CD4-positive, alpha-beta T cell treated with Interleukin-12 subunit alpha and Interleukin-12 subunit beta, for 1 hour (primary cell): ENCODE measurements around the gene JAG1.

Experiments
- DNase-seq: peaks from one replicate; pipeline ENCODE4 v3.0.0-alpha.2; 2020

The JAG1 gene

GRCh38 chr20:10699489-10699888, 25.7 kb upstream of the JAG1 start:
- no peak for DNase-seq

- no peak for DNase-seq
Observed at GRCh38 chr20:10696650-10697049, 22.9 kb upstream of the JAG1 start.

- no peak for DNase-seq
Observed at GRCh38 chr20:10689385-10689784, 15.6 kb upstream of the JAG1 start.

DNA sequence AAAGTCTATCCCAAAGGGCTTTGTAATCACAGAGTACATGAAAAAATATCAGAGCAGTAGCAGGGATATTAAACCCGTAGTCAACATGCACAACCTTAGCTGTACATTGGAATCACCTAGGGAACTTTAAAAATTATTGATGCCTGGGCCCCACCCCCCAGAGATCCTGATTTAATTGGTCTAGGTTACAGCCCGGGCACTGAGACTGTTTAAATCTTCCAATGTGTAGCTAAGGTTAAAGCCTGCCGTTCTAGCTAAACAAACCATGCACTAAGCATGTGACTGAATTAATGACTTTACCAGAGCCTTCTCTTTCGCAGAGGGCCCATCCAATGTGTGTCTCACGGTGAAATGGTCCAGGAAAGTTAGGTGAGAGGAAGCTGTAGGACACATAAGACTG, 14.1 kb upstream of the JAG1 start:
- DNase-seq, result no peak

DNA sequence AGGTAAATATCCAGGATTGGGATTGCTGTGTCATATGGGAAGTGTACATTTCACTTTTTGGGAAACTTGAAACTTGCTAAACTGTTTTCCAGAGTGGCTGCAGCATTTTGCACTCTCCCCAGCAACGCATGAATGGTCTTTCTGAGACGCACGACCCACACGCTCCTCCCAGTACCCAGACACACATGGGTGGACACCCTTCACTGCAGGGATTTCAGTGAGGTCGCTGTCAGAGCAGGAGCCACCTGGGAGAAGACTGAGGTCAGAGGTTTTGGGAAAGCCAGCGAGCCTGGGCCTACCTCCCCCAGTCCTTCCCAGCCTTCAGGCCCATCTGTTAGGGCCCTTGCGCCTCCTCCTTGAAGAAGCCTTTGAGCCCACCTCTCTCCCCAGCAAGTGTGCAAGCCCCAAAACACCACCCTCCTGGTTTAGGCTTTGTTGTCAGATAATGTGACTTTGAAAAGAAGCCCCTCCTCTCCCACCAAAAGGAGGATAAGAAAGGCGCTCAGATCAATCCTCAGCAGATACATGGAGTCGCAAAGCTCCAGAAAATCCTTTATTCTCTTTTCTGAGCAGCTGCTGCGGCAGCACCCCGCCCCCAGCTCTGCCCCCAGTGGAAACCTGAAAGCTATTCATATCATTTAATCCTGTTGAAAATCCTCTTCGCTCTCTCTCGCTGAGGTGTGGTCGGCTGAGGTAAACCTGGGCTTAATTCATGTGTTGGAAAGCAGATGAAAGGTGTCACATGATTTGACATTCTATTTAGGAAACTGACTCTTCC, 12.7 kb upstream of the JAG1 start:
- DNase-seq, result no peak

DNA sequence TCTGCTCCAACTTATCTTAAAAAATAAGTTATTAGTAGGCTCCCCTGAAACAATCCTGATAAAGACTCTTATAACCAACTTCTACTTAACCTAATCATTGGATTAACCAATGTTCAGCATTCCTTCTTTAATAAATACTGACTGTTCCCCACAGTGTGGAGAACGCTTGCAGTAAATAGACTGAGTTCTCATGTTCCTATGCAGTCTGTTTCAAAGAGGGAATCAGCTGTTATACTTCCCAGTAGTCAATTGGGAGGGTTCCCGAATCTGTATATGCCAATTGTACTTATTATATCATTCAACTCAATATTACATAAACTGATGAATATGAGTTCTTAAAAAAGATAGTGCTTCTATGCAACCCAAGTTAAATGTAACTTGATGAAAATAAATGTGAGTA, 9.7 kb upstream of the JAG1 start:
- no peak for DNase-seq

DNA sequence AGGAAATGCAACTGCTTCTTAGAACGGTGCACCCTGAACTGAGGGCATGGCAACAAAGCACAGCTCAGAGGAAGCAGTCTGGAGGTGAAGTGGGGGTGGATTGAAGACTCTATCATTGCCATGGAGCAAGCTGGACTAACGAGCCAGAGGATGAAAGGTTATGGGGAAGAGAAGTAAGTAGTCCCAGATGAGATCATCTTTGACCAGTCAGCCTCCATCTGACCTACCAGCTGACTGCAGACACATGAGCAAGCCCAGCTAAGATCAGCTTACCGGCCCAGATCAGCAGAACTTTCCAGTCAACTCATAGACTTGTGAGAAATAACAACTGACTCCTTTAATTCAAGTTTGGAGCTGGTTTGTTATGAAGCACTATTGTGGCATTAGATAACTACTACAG, 9.1 kb upstream of the JAG1 start:
- no peak for DNase-seq

DNA sequence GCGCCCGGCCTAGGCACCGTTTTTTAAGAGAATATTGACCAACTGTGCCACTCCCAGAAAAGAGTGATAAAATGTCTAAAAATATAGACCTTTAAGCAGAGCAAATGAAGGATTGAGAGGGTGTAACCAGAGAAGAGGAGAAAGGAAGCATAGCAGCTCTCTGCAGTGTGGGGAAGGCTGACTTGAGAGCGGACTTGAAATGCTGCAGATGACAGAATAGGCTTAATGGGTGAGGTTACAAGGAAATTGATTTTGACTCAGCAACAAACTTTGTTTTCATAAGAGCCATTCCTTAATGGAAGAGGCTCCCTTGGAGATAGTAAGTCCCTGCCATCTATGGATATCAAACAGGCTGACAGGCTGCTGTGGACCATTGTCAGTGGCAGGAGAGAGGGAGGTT, 7.7 kb upstream of the JAG1 start:
- DNase-seq, result no peak

- DNase-seq, result no peak
Observed at GRCh38 chr20:10680571-10680970, 6.8 kb upstream of the JAG1 start.

DNA sequence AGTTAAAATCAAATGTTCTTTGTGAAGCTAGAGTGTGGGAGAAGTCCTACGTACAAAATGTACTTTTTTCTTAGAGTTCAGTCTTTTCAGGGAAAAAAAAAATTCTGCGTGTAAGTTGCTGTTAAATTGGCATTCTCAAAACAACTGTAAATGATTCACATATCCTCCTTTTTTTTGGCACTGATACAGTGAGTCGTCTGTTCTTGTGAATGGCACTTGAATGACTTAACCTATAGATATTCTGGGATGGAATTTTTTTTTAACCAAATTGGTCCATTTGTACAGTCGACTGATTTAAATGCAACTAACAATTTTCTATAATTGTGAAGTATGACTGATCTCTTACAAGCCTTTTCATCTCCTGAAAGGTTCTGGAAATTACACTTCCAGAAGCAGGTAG, 5.5 kb upstream of the JAG1 start:
- no peak for DNase-seq

GRCh38 chr20:10676518-10676917, 2.7 kb upstream of the JAG1 start:
- DNase-seq, result peak; percentile 3

DNA sequence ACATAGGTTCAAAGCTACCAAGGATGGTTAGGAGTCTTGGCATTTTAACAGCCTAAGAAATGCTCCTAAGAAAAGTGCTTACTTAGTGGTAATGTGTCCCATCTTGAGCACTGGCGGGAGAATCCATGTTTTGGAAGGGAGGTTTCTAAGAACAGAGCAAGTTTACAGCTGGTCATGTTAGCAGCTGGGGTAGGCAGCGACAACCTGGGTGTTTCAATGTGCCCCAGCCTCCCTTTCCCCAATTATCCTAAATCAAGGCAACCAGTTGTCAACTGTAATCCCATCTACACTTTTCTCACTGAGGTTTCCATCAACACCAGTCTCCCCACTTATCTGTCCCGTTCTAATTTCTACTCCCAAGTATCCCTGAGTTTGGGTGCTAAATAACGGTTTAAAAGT, 1.6 kb upstream of the JAG1 start:
- DNase-seq, result no peak

- DNase-seq, result peak; percentile 24
Observed at GRCh38 chr20:10674684-10675449, 1.1 kb upstream of the JAG1 start.

- DNase-seq, result no peak
Observed at GRCh38 chr20:10673176-10673841, 490 bp downstream of the JAG1 start.

GRCh38 chr20:10672624-10673127, 1.1 kb downstream of the JAG1 start:
- peak; percentile 21 for DNase-seq

DNA sequence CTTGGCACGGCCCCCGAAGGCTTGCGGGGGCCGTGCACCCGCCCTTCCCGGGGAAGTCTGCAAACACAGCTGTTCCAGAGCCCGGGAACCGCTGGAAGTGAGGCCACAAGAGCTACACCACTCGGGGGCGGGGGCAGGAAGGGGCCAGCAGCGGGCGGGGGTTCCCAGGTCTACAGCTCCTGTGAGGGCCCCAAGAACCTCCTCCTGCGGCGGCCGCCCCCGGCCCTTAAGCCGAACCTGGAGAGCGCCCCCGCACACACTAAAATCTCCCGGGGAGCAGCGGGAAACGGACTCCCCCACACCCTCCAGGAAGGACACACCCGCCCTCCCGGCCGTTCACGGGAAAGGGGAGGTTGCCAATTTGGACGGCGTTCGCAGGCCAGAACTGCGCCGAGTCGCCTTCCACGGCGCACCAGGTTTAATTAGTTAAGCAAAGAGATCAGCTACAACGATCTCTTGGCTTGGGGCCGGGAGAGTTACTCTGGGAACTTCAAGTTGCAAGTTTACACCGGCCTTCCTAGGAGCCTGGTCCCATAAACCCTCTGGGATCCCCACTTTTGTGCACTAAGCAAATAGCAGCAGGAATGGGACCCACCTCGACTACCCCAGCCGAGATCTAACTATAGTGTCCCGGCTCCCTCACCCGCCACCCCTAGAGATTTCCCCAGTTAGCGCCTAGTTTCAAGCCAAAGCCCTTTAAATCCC, 1.7 kb downstream of the JAG1 start:
- DNase-seq, result no peak

- peak; percentile 25 for DNase-seq
Observed at GRCh38 chr20:10671221-10671918, 2.4 kb downstream of the JAG1 start.

- no peak for DNase-seq
Observed at GRCh38 chr20:10670501-10671220, 3.1 kb downstream of the JAG1 start.

- DNase-seq, result no peak
Observed at GRCh38 chr20:10669843-10670446, 3.9 kb downstream of the JAG1 start.

DNA sequence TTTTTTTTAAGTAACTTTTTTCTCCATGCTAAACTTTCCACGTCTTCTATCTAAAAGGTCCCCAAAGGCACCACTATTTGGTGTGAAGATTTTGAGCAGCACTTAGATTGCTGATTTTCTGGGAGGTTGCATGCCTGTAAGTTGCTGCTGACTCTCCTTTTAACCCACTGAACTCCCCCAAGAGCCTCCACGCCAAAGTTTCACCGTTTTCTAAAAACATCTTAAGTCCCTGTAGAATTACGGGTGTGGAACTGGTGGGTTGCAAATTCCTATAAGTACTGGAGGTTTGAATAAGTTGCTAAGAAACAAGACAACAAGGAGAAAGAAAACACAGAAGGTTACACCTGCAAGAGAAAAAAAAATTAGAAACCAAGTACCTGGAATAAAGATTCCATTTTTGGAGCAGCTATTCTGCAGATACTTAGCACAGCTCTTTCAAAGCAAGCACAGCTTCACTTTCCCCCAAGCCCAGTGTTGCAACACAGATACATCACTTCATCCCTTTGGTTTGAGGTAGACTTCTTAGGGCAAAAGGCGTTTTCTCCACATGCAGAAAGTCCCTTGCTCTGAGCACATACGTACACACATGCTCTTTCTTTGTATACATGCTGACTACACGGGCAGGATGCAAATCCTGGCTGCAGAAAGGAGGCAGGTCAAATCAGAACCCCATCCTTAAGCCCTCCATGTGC, 5.0 kb downstream of the JAG1 start:
- DNase-seq, result no peak
